Common myeloid progenitor, CD34-positive (primary cell): ENCODE data around the gene CYB5D1.

Experiments used
- CTCF ChIA-PET: fragments of 350-600 bp; sonication (Branson Sonifier 250); formaldehyde crosslinking; loops from one replicate; lab custom pipeline; 2021; ENCODE audit warnings: antibody characterized with exemption; lab: Charles Lee
- POLR2A ChIA-PET: fragments of 350-600 bp; sonication (Branson Sonifier 250); formaldehyde crosslinking; loops from one replicate; lab custom pipeline; 2021; ENCODE audit warnings: antibody characterized with exemption; lab: Charles Lee
- DNase-seq, 3 donors: peaks; one replicate each; pipeline versions ENCODE4 v3.0.0 to v3.0.0-alpha.2; 2013
- H3K27ac ChIP-seq, 2 experiments: 1 replicate in 1 of 2; 2 replicates in 1 of 2; pipeline ENCODE4 v1.7.0; 2013; ENCODE audit warnings: inconsistent platforms in 2 of 2, low read length in 2 of 2, mild to moderate bottlenecking in 2 of 2, low read depth in 1 of 2, moderate library complexity in 1 of 2; ENCODE audit not compliant: severe bottlenecking in 2 of 2, insufficient read depth in 1 of 2, poor library complexity in 1 of 2
- H3K27me3 ChIP-seq, 5 experiments: replicated peaks in 2 of 5; 1 replicate in 3 of 5; 2 replicates in 2 of 5; pipeline versions ENCODE4 v1.6.1 to v1.7.0; 2013; ENCODE audit warnings: low read length in 4 of 5, mild to moderate bottlenecking in 2 of 5, moderate library complexity in 2 of 5, inconsistent platforms in 1 of 5; ENCODE audit not compliant: insufficient read depth in 5 of 5, control insufficient read depth in 4 of 5
- H3K36me3 ChIP-seq, 4 experiments: 1 replicate in 2 of 4; 2 replicates in 2 of 4; pipeline versions ENCODE4 v1.6.1 to v1.7.0; 2013; ENCODE audit warnings: low read length in 3 of 4, control low read depth in 1 of 4, mild to moderate bottlenecking in 1 of 4; ENCODE audit not compliant: control insufficient read depth in 4 of 4, insufficient read depth in 4 of 4
- H3K4me1 ChIP-seq, 4 experiments: 1 replicate in 3 of 4; 2 replicates in 1 of 4; pipeline versions ENCODE4 v1.6.1 to v1.7.1; 2013; ENCODE audit warnings: low read length in 3 of 4, mild to moderate bottlenecking in 3 of 4, control low read depth in 1 of 4, inconsistent platforms in 1 of 4, moderate library complexity in 1 of 4; ENCODE audit not compliant: control insufficient read depth in 4 of 4, insufficient read depth in 4 of 4; ENCODE audit errors: control extremely low read depth in 1 of 4
- H3K4me3 ChIP-seq, 7 experiments: 1 replicate in 4 of 7; 2 replicates in 3 of 7; pipeline versions ENCODE4 v1.5.1 to v1.7.0; 2013; ENCODE audit warnings: mild to moderate bottlenecking in 7 of 7, low read length in 6 of 7, moderate library complexity in 6 of 7, inconsistent platforms in 2 of 7, low read depth in 2 of 7, control low read depth in 1 of 7; ENCODE audit not compliant: insufficient read depth in 4 of 7, control insufficient read depth in 1 of 7; ENCODE audit errors: extremely low read depth in 1 of 7
- H3K9me3 ChIP-seq, 5 experiments: 1 replicate in 4 of 5; 2 replicates in 1 of 5; pipeline versions ENCODE4 v1.6.1 to v1.7.1; 2013; ENCODE audit warnings: low read length in 4 of 5, mild to moderate bottlenecking in 2 of 5, inconsistent platforms in 1 of 5, low read depth in 1 of 5, moderate library complexity in 1 of 5; ENCODE audit not compliant: control insufficient read depth in 4 of 5, insufficient read depth in 2 of 5; ENCODE audit errors: control extremely low read depth in 1 of 5
- WGBS: methylation state at CpG from one replicate; pipeline ENCODE4 v1.1.5; 2013; ENCODE audit not compliant: insufficient coverage; 5-methylcytosine and 5-hydroxymethylcytosine counted together

CYB5D1 gene

DNA sequence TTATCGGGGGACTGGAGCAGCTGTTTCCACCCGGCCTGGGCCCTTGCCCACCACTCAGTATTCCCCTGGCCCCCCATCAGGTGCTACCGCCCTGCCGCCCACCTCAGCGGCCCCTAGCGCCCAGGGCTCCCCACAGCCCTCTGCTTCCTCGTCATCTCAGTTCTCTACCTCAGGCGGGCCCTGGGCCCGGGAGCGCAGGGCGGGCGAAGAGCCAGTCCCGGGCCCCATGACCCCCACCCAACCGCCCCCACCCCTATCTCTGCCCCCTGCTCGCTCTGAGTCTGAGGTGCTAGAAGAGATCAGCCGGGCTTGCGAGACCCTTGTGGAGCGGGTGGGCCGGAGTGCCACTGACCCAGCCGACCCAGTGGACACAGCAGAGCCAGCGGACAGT is 9.1 kb upstream of the CYB5D1 start:
- Histone ChIP-seq H3K4me3 (no peak overlapping the region), H3K9me3 (no peaks in the 10 kb centered on the region), H3K36me3 (peaks cover 8 to 78% (median 49%) of the 10 kb centered on the region in 4 experiments), H3K27me3 (no peaks in the 10 kb centered on the region), H3K27ac (no peak overlapping the region), H3K4me1 (peaks cover 0 to 30% (median 23%) of the 10 kb centered on the region in 4 experiments)
- WGBS: 94% methylated on average over 9 of the region's 21 CpGs
- no peak for DNase-seq
- ChIA-PET CTCF (interaction anchor here (1.3 kb wide), 1 partner anchor 10 kb away, joined by 4 read pairs; no protein-coding TSS in a partner anchor), POLR2A (interaction anchor here (5.0 kb wide), 1 partner anchor 14 kb away, joined by 28 read pairs; the partner anchor contains the start of gene KDM6B)

DNA sequence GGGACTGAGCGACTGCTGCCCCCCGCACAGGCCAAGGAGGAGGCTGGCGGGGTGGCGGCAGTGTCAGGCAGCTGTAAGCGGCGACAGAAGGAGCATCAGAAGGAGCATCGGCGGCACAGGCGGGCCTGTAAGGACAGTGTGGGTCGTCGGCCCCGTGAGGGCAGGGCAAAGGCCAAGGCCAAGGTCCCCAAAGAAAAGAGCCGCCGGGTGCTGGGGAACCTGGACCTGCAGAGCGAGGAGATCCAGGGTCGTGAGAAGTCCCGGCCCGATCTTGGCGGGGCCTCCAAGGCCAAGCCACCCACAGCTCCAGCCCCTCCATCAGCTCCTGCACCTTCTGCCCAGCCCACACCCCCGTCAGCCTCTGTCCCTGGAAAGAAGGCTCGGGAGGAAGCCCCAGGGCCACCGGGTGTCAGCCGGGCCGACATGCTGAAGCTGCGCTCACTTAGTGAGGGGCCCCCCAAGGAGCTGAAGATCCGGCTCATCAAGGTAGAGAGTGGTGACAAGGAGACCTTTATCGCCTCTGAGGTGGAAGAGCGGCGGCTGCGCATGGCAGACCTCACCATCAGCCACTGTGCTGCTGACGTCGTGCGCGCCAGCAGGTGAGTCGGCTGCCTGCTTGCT is 8.6 kb upstream of the CYB5D1 start:
- POLR2A ChIA-PET: interaction anchor here (0.9 to 5.0 kb wide), 2 partner anchors 14 to 27 kb away, joined by 3 to 28 read pairs; partner anchors contain the start of gene KDM6B
- H3K36me3 ChIP-seq: peaks cover 8 to 78% (median 50%) of the 10 kb centered on the region in 4 experiments

DNA sequence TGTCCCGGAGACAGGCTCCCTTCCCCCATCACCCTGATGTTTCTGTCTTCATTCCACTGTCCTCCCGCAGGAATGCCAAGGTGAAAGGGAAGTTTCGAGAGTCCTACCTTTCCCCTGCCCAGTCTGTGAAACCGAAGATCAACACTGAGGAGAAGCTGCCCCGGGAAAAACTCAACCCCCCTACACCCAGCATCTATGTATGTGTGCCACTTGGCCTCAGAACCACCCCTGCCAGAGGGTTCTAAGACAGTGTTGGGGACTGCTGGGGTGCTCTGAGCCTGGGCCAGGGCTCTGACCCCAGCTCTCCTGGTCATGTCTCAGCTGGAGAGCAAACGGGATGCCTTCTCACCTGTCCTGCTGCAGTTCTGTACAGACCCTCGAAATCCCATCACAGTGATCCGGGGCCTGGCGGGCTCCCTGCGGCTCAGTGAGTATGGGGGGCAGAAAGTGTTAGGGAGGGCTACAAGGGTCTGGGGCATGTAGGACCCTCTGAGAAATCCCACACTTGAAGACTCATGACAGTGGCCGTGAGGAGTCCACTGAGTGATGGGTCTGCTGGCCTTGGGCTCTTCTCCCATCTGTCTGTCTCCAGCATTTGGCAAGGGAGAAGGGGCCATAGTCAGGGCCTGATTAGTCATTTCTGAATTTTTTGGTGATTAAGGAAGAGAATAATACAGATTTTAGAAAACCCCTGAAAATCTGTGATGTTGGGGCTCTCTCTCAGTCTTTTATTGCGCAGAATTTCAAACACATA is 7.9 kb upstream of the CYB5D1 start:
- CTCF ChIA-PET: interaction anchor here (1.0 to 4.5 kb wide), 7 partner anchors 9 to 29 kb away, joined by 3 to 29 read pairs (median 8); partner anchors contain the start of gene KDM6B

More for the DNA sequence above, 8.6 kb upstream of the CYB5D1 start:
- no peaks in the 10 kb centered on the region for H3K27me3 ChIP-seq
- no peak overlapping the region for H3K4me3 ChIP-seq
- H3K9me3 ChIP-seq: no peaks in the 10 kb centered on the region
- DNase-seq: no peak
- no peak overlapping the region for H3K27ac ChIP-seq
- 97% methylated on average over 32 of the region's 35 CpGs for WGBS
- H3K4me1 ChIP-seq: peaks cover 0 to 27% (median 19%) of the 10 kb centered on the region in 4 experiments
- CTCF ChIA-PET: interaction anchor here (1.3 to 2.4 kb wide), 3 partner anchors 11 to 28 kb away, joined by 4 to 10 read pairs (median 4); no protein-coding TSS in a partner anchor

DNA sequence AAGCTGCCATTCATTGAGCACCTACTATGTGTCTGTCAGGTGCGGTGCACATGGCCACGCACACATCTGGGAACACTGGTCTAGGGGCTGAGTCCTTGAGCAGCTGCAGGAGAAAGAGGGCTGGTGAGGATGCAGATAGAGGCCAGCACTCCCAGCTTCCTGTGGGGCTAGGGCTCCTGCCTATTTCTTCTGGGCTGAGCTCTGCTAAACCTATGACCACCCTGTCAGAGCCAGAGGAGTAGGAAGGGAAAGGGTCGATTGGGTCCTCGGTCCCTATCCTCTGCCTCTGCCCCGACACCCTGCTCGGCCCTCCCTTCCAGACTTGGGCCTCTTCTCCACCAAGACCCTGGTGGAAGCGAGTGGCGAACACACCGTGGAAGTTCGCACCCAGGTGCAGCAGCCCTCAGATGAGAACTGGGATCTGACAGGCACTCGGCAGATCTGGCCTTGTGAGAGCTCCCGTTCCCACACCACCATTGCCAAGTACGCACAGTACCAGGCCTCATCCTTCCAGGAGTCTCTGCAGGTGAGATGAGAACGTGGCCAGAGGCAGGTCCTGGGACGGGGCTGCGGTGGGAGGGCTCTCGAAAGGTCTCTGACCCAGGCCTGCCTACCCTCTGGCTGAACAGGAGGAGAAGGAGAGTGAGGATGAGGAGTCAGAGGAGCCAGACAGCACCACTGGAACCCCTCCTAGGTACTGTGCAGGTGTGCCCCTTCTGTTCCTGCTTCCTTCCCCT is 6.9 kb upstream of the CYB5D1 start:
- WGBS: 98% methylated on average over 13 of the region's 17 CpGs
- no peak for DNase-seq
- CTCF ChIA-PET: interaction anchor here (0.9 to 4.5 kb wide), 8 partner anchors 8 to 207 kb away, joined by 3 to 29 read pairs (median 6); partner anchors contain the start of gene KDM6B
- Histone ChIP-seq H3K27ac (no peak overlapping the region), H3K4me3 (no peak overlapping the region), H3K9me3 (no peaks in the 10 kb centered on the region), H3K36me3 (peaks cover 8 to 75% (median 50%) of the 10 kb centered on the region in 4 experiments), H3K4me1 (peaks cover 0 to 24% (median 16%) of the 10 kb centered on the region in 4 experiments), H3K27me3 (no peaks in the 10 kb centered on the region)
- POLR2A ChIA-PET: interaction anchor here (0.7 to 5.0 kb wide), 3 partner anchors 8 to 223 kb away, joined by 3 to 28 read pairs (median 4); partner anchors contain the start of genes KDM6B and SAT2

More for the DNA sequence above, 7.9 kb upstream of the CYB5D1 start:
- H3K4me3 ChIP-seq: no peak overlapping the region
- POLR2A ChIA-PET: interaction anchor here (0.7 to 5.0 kb wide), 3 partner anchors 15 to 222 kb away, joined by 3 to 28 read pairs (median 4); partner anchors contain the start of genes KDM6B and SAT2
- peaks cover 8 to 78% (median 52%) of the 10 kb centered on the region in 4 experiments for H3K36me3 ChIP-seq
- peaks cover 0 to 23% (median 14%) of the 10 kb centered on the region in 4 experiments for H3K4me1 ChIP-seq
- H3K27me3 ChIP-seq: no peaks in the 10 kb centered on the region
- DNase-seq: no peak
- H3K9me3 ChIP-seq: no peaks in the 10 kb centered on the region
- no peak overlapping the region for H3K27ac ChIP-seq
- WGBS: 98% methylated on average over 6 of the region's 12 CpGs

DNA sequence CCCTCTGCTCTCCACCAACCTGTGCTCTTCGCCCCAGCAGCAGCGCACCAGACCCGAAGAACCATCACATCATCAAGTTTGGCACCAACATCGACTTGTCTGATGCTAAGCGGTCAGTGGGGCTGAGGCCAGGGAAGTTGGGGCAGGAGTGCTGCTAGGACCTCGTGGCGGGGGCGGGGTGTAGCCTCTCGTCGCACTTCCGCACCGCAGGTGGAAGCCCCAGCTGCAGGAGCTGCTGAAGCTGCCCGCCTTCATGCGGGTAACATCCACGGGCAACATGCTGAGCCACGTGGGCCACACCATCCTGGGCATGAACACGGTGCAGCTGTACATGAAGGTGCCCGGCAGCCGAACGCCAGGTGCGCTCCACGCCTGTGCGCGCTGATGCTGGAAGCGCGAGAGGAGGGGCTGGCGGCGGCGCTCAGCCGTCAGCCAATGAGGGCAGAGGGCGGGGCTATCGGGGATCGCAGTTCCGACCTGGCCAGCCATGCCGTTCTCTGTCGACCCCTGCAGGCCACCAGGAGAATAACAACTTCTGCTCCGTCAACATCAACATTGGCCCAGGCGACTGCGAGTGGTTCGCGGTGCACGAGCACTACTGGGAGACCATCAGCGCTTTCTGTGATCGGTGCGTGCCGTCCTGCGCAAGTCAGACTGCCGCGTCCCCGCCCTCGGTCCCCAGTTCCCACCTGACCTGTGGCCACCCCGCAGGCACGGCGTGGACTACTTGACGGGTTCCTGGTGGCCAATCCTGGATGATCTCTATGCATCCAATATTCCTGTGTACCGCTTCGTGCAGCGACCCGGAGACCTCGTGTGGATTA is 6.2 kb upstream of the CYB5D1 start:
- Histone ChIP-seq H3K4me1 (peaks cover 0 to 32% (median 24%) of the 10 kb centered on the region in 4 experiments), H3K27me3 (no peaks in the 10 kb centered on the region), H3K4me3 (peak overlapping the region in 1 of 7 experiments; percentile 16), H3K36me3 (peaks cover 8 to 68% (median 46%) of the 10 kb centered on the region in 4 experiments), H3K27ac (no peak overlapping the region), H3K9me3 (no peaks in the 10 kb centered on the region)
- DNase-seq: peak; percentile 91 to 96 (median 95)
- 21% methylated on average over 49 of the region's 60 CpGs for WGBS
- POLR2A ChIA-PET: interaction anchor here (0.7 to 5.0 kb wide), 3 partner anchors 8 to 34 kb away, joined by 3 to 28 read pairs (median 3); partner anchors contain the start of gene KDM6B
- CTCF ChIA-PET: interaction anchor here (0.9 to 4.5 kb wide), 6 partner anchors 13 to 206 kb away, joined by 3 to 29 read pairs (median 9); partner anchors contain the start of gene KDM6B
